ENCODE results near the gene UFD1. TPM values are rescaled to one million over a fixed set of nuclear protein-coding genes. Genes with fewer than 3 reads are reported as not detected.

Gene UFD1
- total and polyA plus RNA-seq, 9 of the 15 experiments (the other 6 are each of a cell fraction or from before 2014, with no cell fraction given), result 238 to 645 (median 363) TPM

DNA sequence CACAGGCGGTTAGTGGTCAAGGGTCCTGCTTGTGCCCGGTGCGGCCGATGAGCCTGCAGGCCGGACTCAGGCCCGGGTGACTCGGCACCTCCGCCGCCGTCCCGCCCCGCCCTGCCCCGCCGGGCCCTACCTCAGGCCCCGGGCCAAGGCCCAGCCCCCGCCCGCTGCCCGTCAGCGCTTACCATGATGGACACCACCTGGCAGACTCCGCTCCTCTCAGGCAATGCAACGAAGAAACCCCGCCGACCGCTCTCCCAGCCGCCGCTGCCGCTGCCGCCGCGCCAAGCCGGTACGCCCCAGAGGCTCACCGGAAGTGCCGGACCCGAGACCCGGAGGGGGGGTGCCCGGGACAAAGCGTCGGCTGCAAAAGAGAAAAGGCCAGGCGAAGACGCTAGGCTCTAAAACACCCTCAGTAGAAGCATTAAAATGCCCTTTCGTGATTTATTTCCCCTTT lies at the start of gene UFD1 (continued):
- TF ChIP-seq, protein P1, sequence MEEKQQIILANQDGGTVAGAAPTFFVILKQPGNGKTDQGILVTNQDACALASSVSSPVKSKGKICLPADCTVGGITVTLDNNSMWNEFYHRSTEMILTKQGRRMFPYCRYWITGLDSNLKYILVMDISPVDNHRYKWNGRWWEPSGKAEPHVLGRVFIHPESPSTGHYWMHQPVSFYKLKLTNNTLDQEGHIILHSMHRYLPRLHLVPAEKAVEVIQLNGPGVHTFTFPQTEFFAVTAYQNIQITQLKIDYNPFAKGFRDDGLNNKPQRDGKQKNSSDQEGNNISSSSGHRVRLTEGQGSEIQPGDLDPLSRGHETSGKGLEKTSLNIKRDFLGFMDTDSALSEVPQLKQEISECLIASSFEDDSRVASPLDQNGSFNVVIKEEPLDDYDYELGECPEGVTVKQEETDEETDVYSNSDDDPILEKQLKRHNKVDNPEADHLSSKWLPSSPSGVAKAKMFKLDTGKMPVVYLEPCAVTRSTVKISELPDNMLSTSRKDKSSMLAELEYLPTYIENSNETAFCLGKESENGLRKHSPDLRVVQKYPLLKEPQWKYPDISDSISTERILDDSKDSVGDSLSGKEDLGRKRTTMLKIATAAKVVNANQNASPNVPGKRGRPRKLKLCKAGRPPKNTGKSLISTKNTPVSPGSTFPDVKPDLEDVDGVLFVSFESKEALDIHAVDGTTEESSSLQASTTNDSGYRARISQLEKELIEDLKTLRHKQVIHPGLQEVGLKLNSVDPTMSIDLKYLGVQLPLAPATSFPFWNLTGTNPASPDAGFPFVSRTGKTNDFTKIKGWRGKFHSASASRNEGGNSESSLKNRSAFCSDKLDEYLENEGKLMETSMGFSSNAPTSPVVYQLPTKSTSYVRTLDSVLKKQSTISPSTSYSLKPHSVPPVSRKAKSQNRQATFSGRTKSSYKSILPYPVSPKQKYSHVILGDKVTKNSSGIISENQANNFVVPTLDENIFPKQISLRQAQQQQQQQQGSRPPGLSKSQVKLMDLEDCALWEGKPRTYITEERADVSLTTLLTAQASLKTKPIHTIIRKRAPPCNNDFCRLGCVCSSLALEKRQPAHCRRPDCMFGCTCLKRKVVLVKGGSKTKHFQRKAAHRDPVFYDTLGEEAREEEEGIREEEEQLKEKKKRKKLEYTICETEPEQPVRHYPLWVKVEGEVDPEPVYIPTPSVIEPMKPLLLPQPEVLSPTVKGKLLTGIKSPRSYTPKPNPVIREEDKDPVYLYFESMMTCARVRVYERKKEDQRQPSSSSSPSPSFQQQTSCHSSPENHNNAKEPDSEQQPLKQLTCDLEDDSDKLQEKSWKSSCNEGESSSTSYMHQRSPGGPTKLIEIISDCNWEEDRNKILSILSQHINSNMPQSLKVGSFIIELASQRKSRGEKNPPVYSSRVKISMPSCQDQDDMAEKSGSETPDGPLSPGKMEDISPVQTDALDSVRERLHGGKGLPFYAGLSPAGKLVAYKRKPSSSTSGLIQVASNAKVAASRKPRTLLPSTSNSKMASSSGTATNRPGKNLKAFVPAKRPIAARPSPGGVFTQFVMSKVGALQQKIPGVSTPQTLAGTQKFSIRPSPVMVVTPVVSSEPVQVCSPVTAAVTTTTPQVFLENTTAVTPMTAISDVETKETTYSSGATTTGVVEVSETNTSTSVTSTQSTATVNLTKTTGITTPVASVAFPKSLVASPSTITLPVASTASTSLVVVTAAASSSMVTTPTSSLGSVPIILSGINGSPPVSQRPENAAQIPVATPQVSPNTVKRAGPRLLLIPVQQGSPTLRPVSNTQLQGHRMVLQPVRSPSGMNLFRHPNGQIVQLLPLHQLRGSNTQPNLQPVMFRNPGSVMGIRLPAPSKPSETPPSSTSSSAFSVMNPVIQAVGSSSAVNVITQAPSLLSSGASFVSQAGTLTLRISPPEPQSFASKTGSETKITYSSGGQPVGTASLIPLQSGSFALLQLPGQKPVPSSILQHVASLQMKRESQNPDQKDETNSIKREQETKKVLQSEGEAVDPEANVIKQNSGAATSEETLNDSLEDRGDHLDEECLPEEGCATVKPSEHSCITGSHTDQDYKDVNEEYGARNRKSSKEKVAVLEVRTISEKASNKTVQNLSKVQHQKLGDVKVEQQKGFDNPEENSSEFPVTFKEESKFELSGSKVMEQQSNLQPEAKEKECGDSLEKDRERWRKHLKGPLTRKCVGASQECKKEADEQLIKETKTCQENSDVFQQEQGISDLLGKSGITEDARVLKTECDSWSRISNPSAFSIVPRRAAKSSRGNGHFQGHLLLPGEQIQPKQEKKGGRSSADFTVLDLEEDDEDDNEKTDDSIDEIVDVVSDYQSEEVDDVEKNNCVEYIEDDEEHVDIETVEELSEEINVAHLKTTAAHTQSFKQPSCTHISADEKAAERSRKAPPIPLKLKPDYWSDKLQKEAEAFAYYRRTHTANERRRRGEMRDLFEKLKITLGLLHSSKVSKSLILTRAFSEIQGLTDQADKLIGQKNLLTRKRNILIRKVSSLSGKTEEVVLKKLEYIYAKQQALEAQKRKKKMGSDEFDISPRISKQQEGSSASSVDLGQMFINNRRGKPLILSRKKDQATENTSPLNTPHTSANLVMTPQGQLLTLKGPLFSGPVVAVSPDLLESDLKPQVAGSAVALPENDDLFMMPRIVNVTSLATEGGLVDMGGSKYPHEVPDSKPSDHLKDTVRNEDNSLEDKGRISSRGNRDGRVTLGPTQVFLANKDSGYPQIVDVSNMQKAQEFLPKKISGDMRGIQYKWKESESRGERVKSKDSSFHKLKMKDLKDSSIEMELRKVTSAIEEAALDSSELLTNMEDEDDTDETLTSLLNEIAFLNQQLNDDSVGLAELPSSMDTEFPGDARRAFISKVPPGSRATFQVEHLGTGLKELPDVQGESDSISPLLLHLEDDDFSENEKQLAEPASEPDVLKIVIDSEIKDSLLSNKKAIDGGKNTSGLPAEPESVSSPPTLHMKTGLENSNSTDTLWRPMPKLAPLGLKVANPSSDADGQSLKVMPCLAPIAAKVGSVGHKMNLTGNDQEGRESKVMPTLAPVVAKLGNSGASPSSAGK (IDR thresholded peaks at IDR 0.05), result no peak
- TF ChIP-seq ZNF830 (CRISPR knock-in tag; IDR thresholded peaks at IDR 0.05), result no peak
- TF ChIP-seq, protein P2, sequence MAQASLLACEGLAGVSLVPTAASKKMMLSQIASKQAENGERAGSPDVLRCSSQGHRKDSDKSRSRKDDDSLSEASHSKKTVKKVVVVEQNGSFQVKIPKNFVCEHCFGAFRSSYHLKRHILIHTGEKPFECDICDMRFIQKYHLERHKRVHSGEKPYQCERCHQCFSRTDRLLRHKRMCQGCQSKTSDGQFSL (CRISPR knock-in tag; IDR thresholded peaks at IDR 0.05), result no peak
- TF ChIP-seq, protein P2 (tag; IDR thresholded peaks at IDR 0.05), result no peak
- TF ChIP-seq, protein P3, sequence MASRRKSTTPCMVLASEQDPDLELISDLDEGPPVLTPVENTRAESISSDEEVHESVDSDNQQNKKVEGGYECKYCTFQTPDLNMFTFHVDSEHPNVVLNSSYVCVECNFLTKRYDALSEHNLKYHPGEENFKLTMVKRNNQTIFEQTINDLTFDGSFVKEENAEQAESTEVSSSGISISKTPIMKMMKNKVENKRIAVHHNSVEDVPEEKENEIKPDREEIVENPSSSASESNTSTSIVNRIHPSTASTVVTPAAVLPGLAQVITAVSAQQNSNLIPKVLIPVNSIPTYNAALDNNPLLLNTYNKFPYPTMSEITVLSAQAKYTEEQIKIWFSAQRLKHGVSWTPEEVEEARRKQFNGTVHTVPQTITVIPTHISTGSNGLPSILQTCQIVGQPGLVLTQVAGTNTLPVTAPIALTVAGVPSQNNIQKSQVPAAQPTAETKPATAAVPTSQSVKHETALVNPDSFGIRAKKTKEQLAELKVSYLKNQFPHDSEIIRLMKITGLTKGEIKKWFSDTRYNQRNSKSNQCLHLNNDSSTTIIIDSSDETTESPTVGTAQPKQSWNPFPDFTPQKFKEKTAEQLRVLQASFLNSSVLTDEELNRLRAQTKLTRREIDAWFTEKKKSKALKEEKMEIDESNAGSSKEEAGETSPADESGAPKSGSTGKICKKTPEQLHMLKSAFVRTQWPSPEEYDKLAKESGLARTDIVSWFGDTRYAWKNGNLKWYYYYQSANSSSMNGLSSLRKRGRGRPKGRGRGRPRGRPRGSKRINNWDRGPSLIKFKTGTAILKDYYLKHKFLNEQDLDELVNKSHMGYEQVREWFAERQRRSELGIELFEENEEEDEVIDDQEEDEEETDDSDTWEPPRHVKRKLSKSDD (conservative IDR thresholded peaks at IDR 0.05; ENCODE audit: low read length), result no peak
- TF ChIP-seq, protein P4, sequence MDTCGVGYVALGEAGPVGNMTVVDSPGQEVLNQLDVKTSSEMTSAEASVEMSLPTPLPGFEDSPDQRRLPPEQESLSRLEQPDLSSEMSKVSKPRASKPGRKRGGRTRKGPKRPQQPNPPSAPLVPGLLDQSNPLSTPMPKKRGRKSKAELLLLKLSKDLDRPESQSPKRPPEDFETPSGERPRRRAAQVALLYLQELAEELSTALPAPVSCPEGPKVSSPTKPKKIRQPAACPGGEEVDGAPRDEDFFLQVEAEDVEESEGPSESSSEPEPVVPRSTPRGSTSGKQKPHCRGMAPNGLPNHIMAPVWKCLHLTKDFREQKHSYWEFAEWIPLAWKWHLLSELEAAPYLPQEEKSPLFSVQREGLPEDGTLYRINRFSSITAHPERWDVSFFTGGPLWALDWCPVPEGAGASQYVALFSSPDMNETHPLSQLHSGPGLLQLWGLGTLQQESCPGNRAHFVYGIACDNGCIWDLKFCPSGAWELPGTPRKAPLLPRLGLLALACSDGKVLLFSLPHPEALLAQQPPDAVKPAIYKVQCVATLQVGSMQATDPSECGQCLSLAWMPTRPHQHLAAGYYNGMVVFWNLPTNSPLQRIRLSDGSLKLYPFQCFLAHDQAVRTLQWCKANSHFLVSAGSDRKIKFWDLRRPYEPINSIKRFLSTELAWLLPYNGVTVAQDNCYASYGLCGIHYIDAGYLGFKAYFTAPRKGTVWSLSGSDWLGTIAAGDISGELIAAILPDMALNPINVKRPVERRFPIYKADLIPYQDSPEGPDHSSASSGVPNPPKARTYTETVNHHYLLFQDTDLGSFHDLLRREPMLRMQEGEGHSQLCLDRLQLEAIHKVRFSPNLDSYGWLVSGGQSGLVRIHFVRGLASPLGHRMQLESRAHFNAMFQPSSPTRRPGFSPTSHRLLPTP (IDR thresholded peaks at IDR 0.05; ENCODE audit: borderline replicate concordance, extremely low read depth, insufficient read length), result no peak
- no peak for TF ChIP-seq ZNF644 (tag; IDR thresholded peaks at IDR 0.05; ENCODE audit: low read depth)
- peak; percentile 41; the same call in 1 of the 2 replicates for TF ChIP-seq MAFK (IDR thresholded peaks at IDR 0.05; ENCODE audit: low read length)
- no peak for TF ChIP-seq COPS2 (conservative IDR thresholded peaks at IDR 0.05)
